GM19455 (cell line): ENCODE measurements around the gene P4HB.

ENCODE experiments used
- ATAC-seq: cut with Tn5 transposase; IDR thresholded peaks from one replicate; pipeline ENCODE4 v1.9.1; 2021; ENCODE audit not compliant: unreplicated experiment

Gene P4HB

DNA sequence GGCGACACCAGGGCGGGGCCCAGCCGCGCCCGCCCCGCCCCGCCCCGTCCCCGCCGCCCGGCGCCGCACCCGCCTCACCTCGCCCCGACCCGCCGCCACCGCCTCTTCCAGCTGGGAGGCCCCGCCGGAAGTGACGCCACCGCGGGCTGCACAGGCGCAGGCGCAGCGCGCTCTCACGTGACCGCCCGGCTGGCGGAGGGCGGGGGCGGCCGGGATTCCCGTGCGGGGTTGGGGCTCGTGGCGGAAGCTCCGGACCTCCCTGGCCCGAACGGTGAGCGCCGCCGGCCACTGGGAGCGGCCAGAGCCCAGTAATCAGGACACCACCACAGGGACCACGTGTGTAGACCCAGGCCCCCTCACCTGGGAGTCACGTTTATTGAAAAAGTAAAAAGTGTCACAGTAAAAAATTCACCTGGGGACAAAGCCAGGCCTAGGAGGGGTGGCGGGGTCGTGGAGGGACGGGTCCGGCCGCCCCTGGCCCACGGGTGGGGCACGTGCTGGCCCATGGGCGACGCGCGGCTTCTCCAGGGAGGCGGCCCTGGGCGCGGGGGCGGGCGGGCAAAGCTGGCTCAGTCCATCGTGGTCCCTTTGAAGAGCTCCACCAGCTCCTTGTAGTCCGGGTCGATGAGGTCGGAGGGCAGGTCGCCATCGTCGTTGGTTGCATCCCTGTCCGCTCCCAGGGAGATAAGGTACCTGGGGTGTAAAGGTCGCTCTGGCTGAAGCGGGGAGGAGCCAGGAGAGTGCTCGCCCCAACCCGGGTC lies 27.0 kb downstream of the P4HB start, which contains the start of gene MCRIP1:
TSS of gene MCRIP1 (minus strand) at position 132 of the 761 bp plus-strand sequence. CDS start 8,785 bp downstream, outside the sequence.
- peak; percentile 60 for ATAC-seq

DNA sequence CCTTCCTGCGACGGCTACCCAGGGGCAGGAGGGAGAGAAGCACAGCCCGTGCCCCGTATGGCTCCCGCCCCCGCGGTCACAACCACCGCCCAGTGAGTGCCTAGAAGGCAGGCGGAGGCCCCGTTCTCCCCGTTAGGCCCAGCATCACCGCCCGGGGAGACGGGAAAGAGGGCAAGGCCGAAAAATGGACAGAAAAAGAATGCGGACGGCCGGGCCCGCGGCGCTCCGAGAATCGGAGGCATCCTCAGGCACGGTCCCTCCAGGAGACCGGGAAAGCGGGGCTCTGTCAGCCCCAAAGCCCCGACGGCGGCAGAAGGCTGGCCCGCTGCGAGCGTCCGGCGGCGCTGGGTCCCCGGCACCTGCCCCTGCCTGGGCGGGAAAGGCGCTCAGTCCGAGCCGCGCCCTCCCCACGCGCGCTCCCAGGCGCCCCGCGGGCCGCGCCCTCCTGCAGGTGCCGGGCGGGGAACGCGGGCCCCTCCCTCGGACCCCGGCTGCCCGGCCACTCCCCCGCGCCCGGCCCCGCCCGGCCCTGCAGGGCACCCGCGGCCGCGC lies 27.7 kb downstream of the P4HB start:
- peak; percentile 54 for ATAC-seq

DNA sequence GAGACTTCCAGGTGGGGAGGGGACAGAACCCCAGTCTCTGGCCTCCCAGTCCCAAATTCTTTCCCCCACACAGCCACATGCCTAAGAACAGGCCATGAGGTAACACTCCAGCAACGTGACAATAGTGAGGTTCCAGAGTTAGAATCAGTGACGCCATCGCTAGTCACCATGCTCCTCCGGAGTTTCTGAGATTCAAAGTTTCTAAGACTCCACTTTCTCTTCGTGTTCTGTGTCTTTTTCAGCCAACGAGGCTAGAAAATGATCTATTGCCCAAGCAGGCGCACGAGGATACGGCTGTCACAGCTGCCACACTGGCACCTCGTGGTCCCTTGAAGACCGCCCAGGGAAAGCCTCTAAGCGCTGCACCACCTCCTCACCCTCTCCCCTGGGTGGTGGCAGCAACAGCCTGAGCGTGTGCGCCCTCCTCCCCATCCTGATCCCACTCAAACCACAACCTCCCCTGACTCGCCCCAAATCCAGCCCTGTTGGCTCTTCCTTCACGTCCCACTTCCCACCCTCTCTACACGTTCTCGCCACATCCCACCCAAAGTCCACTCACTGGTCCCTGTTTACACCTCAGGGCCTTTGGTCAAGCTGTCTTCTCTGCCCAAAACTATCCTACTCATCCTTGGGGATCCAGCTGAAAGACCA lies 28.3 kb downstream of the P4HB start:
- ATAC-seq = peak; percentile 5

DNA sequence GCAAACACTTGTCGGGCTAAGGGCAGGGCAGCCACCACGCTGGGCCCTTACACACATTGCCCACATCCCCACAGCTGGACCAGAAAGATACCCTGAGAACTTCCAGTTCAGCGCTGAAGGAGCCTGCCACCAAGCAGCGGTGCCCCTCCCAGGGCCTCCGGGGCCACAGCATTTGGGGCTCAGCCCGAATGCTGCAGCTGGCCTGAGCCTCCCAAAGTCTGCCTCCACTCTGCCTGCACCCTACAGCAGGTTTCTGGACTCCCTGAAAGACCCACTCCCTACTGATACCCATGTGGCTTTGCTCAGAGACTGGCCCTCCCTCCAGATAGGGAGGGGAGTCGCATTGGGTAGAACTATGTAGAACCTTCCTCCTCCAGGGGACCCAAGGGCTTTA lies 28.8 kb downstream of the P4HB start:
- ATAC-seq = no peak

DNA sequence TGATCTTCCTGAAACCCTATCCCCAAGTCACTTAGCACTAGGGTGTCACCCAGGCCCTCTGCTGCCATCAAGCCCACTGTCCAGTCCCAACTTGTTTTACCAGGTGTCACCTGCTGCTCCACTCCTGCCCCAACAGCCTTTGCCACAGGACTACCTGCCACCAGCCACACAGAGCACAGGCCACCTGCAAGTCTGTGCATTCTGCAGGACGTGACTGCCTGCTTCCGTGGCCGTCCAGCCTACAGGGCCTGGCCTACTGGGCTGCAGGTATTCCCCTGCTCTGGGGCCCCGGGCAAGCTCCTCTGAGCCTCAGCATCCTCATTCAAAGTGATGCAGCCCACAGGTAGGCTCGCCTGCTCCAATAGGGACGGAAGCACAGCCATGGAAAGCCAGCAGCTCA lies 30.5 kb downstream of the P4HB start:
- ATAC-seq = no peak

DNA sequence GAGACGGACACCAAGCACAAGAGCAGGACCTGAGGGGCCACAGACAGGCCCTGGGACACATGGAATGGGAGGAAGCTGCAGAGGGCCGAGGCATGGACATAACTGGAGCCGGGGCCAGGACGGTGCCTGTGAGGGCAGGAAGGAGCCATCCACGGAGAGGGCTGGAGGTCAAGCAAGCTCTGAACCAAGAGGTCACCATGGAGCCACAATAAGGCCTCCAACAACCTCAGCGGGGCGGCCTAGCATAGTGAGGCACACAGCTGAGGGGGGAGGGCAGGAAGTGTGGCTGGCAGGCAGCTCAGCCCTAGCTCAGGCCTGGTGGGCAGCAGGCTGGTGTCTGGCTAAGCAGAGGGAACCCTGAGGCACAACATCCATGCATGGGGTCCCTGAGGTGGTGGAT lies 31.7 kb downstream of the P4HB start:
- ATAC-seq = no peak

DNA sequence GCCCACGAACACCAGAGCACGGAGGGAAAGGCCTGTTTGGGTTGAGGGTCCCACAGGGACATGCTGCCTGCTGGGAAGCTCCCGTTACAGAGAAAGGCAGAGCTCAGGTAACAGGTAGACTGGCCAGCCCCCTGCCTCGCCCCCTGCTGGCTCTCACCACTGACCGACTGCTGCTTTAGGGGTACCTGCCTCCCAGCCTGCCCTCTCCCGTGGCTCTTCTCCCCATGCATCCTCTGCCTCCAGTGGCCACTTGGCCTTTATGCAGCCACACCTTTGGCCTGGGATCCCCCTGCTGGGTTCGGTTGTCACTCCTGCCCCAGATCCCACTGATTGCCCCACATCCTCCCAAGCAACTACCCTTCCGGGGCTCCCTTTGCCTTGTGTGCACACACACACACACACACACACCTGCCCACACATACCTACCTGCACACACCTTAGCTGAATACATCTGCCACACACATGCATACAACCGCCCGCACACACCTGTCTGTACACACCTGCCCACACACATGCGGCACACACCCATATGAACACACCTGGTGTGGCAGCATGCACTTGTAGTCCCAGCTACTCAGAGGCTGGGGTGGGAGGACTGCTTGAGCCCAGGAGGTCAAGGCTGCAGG lies 34.4 kb downstream of the P4HB start:
- no peak for ATAC-seq

DNA sequence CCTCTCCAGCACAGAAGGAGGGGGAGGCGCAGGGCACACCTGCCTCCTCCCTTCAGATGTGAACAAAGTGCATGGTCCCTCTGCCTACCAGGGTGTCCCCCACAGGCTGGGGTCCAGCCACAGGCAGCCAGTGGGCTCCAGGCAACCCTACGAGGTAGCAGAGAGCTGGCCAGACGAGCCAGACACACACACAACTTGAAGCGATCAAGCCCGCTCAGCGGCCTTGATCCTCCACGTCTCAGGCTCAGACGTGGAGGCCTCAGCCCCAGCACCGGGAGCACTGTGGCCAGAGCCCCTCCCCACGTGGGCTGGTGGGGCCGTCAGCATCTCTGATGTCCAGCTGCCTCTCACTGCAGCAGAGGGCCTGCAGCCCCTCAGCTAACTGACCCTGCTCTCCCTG lies 35.7 kb downstream of the P4HB start:
- ATAC-seq = no peak

DNA sequence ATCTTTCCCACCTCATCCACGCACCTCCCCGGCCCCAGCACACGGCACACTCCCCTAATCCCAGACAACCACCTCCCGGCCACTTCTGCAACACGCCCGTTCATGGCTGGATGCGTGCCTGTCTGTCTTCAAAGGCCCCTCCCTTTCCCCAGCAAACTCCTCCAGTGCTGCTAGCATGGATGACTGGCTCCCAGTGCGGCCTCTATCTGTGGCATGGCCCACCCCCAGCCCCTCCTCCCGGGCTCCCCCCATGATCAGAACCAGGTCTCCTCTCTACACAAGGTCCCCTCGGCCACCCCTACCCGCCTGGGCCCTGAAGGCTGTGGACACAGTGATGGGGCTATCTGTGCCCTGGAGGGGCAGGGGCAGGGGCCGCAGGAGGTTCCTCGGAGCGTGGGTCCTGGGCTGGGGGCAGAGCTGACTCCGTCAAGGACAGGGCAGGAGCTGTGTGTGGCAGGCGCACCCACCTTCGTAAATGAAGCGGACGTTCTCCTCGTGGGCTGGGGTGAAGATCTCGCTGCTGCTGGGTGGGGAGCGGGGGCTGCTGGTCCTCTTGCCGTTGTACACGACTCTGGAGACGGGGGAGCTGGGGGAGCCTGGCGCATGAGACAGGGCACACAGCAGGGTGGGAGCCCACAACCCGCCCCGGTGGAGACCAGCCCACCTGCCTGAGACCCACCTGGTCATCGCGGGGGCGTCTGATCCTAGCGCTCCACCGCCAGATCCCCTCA lies 36.4 kb downstream of the P4HB start:
- ATAC-seq = no peak

DNA sequence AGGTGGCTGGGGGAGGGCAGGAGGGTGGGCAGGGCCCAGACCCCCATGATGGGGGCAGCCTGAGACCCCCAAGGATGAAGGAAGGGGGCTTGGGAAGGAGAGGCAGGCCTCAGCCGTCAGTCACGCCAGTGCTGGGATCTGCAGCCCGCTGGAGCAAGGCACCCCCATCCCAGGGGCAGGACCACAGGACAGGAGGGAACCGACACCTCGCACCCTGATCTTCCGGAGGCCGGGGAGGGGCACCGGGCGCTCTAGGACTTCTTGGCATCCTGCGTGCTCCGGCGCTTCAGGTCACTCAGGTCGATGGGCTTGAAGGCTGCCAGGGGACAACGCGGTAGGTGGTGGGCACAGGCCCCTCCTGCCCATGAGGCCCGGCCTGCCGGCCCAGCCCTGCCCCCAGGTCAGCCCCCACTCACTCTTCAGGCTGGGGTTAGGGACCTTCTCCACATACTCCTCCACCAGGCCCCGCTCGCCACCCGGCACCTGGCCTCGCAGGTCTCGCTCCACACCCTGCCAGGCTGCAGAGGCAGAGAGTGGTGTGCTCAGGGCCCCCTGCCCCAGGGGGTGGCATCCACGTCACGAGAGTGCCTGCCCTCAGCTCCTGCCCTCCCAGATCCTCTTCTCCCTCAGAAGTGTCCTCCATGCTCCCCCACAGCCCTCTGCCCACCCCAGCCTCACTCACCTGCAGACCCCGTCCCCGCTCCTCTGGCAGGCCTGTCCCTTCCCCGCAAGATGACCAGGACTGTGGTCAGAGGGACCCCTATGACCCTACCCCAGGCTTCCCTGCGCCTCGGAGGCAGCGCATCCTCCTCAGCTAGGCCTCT lies 37.1 kb downstream of the P4HB start:
- no peak for ATAC-seq

DNA sequence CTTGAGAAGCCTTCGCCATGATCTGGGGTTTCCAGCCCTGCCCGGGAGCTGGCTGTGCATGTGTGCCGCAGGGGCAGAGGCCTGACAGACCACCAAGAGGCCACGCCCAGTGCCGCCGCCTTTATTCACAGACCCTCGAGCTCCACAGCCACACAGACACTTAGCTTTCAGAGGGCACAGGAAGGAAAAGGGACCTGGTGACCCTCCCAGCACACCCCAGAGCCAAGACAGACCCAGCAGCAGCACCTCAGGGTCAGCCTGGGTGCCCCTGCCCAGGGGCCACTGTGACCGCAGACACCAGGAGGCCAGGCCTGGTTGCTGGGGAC lies 38.1 kb downstream of the P4HB start:
- no peak for ATAC-seq

DNA sequence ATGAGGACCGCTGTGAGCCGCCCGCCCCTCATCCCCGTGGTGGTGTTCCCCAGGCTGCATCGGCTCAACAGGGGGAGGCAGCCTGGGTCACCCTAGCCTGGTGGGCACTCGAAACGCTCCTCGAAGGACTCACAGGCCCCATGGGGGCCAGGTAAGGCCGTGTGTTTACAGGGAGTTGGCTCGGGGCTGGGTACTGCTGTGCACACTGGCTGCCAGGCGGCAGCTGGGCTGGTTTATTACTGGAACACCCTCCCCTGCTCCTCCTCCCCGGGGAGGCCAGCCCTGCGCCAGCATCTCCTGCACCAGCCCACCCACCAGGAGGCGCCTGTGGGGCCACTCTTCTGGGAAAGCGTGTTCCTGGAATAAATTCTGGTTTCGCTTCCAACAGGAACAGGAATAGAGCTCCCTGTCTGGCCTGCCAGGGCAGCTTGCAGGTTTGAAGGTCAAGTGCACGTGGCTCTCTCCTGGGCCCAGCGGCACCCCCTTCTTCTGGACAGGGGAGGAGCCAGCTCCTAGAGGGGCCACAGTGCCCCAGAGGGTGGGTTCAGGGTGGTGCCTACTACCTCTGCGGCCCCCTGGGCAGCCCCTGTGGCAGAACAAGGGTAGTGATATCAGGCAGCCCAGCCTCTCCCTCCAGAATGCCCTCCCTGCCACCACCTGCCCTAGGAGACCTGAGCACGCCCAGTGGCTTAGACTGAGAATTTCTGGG lies 38.6 kb downstream of the P4HB start:
- no peak for ATAC-seq

DNA sequence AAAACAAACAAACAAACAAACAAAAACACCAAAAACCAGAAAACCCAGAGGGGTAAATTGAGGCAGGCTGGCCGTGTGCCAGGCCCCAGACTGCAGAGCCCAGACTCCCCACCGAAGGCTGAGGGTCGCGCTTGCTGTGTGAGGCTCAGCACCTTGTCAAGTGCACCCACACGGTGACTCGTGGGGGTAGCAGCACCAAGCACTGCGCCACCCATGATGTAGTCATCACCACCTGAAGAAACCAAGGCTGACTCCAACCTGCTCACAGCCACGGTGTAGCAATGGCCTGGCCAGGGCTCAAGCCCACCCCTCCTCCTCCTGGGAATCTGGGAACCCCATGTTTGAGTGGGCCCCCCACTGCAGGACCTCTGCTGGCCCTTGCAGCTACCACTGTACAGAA lies 39.2 kb downstream of the P4HB start:
- no peak for ATAC-seq

DNA sequence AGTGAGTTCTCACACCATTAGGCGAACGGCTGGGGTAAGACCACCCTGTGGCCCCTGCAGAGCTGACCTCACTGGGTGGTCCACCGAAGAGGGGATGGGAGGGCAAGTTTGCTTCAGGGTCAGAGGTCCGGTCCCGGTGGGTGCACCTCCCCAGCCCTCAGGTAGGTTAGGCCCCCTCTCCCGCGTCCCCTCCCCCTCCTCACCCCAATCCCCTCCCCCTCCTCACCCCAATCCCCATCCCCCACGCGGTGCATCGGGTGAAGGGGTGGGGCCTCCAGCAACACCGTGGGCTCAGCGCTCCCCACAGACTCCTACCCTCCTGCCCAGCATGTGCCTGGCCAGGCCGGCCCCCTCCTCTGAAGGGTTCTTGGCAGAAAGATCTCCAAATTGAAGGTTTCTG lies 40.6 kb downstream of the P4HB start:
- ATAC-seq = no peak

DNA sequence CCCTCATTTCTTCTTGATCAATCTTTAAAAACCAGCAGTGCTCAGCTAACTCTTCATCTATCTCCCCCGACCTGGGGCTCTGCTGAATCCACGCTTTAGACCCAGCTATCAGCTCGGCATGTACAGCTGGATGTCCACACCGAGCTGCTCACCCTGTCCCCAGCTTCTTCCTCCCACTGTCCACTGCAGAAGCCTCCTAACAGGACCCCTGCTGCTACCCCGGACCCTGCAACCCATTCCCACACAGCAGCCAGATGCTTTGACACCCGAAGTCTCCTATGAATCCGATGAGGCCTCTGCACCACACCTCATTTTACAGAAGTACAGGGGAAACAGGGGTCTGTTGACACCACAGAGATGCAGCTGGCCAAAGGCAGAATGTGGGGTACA lies 42.6 kb downstream of the P4HB start:
- ATAC-seq = no peak

DNA sequence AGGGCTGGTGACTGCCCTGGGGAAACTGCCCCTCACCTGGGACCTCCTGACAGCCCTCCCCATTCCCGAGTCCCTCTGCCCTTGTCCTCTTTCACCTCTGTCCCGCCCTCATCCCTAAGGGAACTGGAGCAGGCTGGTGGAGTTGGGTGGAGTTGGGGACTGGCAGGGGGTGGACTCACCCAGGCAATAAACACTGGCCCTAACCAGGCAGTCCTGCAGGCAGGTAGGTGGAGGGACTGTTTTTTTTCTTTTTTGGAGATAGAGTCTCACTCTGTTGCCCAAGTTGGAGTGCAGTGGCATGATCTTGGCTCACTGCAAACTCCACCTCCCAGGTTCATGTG lies 44.7 kb downstream of the P4HB start:
- ATAC-seq = no peak

DNA sequence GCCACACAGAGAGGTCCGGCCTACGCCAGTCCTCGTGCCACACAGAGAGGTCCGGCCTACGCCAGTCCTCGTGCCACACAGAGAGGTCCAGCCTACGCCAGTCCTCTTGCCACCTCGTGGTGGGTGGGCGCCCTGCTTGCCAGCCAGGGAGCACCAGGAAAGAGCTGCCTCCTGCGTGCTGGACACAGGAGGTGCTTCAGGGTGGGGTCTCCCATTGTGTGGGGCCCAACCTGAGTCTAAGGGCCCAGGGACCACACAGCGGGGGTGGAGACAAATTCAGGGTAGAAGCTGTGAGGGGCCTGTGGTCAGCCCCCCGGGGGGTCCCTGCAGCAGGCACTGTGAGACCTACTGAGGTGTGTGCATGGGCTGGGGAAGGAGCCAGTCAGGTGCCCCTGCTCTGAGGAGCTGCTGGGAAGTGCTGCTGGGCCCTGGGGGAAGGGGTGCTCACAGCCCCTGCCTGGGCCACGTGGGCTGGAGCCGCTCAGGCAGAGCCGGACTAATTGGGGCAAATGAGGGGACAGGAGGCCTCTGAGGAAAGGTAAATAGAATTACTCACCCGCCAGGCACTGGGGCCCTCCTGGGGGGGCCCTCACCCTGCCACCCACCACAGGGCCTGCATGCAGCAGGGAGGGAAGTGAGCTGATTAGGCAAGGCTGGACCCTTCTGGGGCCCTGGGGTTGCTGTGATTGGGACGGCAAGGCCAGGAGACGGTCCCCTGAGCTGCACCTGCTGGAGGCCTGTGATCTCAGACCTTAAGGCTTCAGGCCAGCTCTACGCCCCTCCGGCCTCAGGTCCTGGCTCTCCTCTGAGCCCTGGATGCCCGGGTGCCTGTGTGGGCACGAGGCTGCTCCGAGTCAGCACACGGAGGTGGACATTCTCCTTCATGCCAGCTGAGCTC lies 45.3 kb downstream of the P4HB start:
- no peak for ATAC-seq

DNA sequence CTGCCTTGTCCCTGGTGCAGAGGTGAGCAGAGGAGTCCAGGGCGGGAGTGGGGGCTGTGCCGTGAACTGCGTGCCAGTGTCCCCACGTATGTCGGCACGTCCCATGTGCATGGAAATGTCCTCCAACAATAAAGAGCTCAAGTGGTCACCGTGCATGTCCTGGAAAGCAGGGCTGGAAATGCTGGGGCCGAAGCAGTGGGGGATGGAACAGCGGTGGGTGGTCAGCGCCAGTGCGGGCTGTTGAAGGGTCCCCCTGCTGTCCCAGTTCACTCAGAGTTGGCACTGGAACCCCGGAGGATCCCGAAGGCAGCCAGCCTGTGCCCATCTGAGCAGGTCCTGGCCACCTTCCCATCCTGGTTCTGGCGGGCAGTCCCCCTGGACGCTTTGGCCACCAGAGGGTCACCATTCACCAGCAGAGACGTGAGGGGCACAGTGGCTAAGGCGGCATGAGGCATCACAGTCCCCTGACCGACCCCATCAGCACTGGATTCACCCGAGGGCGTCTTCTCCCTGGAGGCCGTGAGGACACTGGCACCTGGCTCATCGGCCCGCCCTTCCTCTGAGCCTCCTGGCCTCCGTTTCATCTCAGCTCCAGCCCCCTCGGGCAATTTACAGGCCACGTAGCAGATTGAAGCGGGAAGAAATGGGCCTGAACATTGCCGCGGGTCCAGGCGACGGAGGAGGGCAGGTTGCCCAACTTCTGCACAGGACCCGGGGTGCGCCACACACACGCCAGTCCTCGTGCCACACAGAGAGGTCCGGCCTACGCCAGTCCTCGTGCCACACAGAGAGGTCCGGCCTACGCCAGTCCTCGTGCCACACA lies 46.3 kb downstream of the P4HB start:
- ATAC-seq = no peak
